ENCODE data around the gene PACRG.

PACRG gene

DNA sequence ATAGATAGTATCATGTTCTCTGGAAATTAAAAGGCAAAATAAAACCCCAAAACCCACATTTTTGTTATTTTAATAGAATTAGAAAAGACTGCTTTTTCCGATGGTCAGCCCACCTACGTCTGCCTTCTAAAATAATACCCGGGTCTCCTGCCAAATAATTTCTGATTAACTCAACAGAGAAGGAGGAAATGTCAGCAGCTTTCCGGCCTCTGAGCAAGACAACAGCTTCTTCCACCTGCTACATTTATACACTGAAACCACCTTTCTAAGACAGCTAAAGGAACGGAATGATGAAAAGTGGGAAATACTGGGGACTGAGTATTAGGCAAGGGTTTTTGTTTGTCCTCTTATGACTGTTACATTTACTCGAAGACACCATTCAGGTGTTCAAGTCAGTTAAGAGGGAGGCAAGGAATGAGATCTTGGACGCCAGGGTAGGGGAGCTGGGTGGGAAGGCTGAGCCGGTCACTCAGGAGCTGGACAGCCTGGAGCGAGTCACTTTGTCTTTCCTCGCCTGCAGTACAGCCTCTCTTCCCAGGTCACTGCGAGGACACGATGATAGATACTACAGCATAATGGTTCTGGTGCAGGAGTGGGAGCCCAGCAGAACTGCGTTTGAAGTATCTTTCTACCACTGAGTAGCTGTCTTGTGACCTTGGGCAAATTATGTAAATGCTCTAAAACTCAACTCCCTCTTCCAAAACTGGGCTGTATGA lies 590.5 kb downstream of the PACRG start:
- Histone ChIP-seq H3K4me3 (ENCODE audit: extremely low read depth, insufficient read depth, low read length, poor library complexity, severe bottlenecking) (no peak overlapping the region), H3K9me3 (ENCODE audit: control insufficient read depth, low read length) (no peaks in the 10 kb centered on the region), H3K27ac (ENCODE audit: low read depth, low read length, severe bottlenecking) (no peak overlapping the region), H3K4me1 (ENCODE audit: control insufficient read depth, insufficient read depth, low read length, poor library complexity, severe bottlenecking) (no peaks in the 10 kb centered on the region), H3K36me3 (ENCODE audit: control insufficient read depth, insufficient read depth, low read length) (no peaks in the 10 kb centered on the region)
- WGBS, 2 experiments (ENCODE audit: insufficient coverage in 2 of 2) = 83 to 89% methylated on average over 9 to 11 of the region's 13 CpGs

DNA sequence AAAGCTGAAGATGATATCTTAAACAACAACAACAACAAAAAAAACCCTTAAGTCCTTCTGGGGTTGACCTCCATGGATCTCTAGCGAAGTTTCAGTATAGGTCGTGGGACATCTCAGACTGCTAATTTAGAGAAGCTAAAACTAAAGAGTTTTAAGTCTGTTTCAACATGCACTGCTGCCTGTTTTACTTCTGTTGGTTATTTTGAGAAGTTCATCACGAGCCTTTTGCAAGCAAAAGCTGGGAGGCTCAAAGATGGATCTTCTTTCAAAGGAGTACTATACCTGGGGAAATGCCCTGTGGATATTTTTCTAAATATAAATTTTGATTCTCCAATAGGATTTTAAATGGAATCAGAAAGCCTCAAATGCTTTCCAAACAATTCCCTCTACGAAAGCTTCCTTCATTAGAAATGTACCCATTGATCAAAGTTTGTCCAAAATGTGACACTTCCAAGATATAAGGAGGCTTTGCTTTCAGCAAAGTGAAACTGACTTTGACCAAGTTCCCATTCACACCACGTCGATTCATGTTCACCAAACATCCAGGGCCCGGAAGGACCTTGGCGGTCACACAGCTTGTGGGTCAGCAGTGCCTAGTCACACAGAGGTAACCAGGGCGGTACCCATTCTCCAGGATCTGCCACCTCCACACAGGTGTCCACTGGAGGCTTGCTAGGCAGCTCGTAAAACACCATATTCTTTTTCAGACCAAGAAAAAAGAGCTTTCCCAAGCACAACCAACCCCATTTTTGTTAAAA lies 592.0 kb downstream of the PACRG start:
- no peak overlapping the region for H3K27ac ChIP-seq (ENCODE audit: low read depth, low read length, severe bottlenecking)
- 84 to 92% methylated on average over 7 to 10 of the region's 10 CpGs for WGBS, 2 experiments (ENCODE audit: insufficient coverage in 2 of 2)
- H3K4me1 ChIP-seq (ENCODE audit: control insufficient read depth, insufficient read depth, low read length, poor library complexity, severe bottlenecking) = peaks cover 3% of the 10 kb centered on the region
- H3K36me3 ChIP-seq (ENCODE audit: control insufficient read depth, insufficient read depth, low read length) = no peaks in the 10 kb centered on the region
- H3K9me3 ChIP-seq (ENCODE audit: control insufficient read depth, low read length) = no peaks in the 10 kb centered on the region
- H3K4me3 ChIP-seq (ENCODE audit: extremely low read depth, insufficient read depth, low read length, poor library complexity, severe bottlenecking) = no peak overlapping the region

DNA sequence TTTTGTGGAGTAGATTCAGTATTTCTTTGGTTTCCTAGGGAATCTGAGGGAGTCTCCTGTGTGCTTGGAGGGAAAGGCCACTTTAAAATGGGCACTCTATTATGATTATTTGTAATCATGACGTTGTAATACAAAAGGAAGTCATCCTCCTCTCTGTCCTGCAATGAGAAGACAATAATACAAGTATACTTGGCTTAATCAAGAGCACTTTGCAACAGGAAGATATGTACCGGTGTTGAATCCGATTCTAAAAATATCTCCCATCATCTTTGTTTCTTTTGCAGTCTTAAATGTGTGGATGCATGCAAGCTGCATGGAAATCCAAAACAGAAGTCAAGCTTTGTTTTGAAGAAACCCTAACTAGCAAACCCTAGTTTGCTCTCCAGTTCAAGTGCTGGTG lies 592.6 kb downstream of the PACRG start:
- Histone ChIP-seq H3K9me3 (ENCODE audit: control insufficient read depth, low read length) (no peaks in the 10 kb centered on the region), H3K4me1 (ENCODE audit: control insufficient read depth, insufficient read depth, low read length, poor library complexity, severe bottlenecking) (peaks cover 3% of the 10 kb centered on the region), H3K27ac (ENCODE audit: low read depth, low read length, severe bottlenecking) (no peak overlapping the region), H3K36me3 (ENCODE audit: control insufficient read depth, insufficient read depth, low read length) (no peaks in the 10 kb centered on the region), H3K4me3 (ENCODE audit: extremely low read depth, insufficient read depth, low read length, poor library complexity, severe bottlenecking) (no peak overlapping the region)
- 100% methylated on average over 1 of the region's 3 CpGs; no CpG with 5 or more reads in 1 of the 2 experiments for WGBS, 2 experiments (ENCODE audit: insufficient coverage in 2 of 2)

DNA sequence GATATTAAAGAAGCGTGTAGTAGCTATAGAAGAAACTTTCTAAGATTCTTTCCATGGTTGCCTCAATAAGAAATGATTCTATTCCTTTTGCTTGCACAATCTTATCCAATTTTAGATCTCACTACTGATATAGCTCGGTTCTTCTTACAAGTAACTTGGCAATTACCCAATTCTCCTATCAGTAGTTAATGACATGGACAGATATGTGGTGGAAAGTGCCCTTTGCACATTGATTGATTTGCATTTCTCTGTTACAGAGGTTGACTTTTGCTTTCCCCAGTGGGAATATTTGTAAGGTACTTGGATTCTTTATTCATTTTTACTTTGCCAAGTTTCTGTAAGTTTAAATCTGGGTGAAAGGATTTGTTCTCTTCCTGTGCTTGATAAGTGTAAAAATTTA lies 593.0 kb downstream of the PACRG start:
- Histone ChIP-seq H3K27ac (ENCODE audit: low read depth, low read length, severe bottlenecking) (no peak overlapping the region), H3K36me3 (ENCODE audit: control insufficient read depth, insufficient read depth, low read length) (no peaks in the 10 kb centered on the region), H3K9me3 (ENCODE audit: control insufficient read depth, low read length) (no peaks in the 10 kb centered on the region), H3K4me1 (ENCODE audit: control insufficient read depth, insufficient read depth, low read length, poor library complexity, severe bottlenecking) (peaks cover 3% of the 10 kb centered on the region), H3K4me3 (ENCODE audit: extremely low read depth, insufficient read depth, low read length, poor library complexity, severe bottlenecking) (no peak overlapping the region)
- WGBS, 2 experiments (ENCODE audit: insufficient coverage in 2 of 2) = no CpG with 5 or more reads among the region's 2 CpGs

DNA sequence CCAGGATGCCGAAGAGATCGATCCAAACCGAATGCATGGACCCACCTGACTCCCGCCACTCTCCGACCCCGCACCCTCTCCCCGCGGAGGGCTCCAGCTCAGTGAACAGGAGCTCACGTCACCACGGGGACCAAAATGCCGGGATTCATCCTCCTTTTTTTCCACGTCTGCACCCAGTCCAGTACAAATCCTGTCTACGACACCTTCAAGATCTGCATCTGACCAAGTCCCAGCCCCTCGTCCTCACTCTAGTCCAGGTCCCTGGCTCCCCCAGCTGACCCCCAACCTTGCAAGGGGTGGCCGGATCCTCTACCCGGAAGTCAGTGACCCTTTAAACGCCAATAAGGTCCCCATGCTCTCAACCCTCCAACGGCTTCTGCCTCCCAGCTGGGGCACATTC lies 593.9 kb downstream of the PACRG start:
- Histone ChIP-seq H3K9me3 (ENCODE audit: control insufficient read depth, low read length) (no peaks in the 10 kb centered on the region), H3K4me3 (ENCODE audit: extremely low read depth, insufficient read depth, low read length, poor library complexity, severe bottlenecking) (no peak overlapping the region), H3K27ac (ENCODE audit: low read depth, low read length, severe bottlenecking) (no peak overlapping the region), H3K4me1 (ENCODE audit: control insufficient read depth, insufficient read depth, low read length, poor library complexity, severe bottlenecking) (peaks cover 3% of the 10 kb centered on the region), H3K36me3 (ENCODE audit: control insufficient read depth, insufficient read depth, low read length) (no peaks in the 10 kb centered on the region)
- 90 to 93% methylated on average over 15 to 17 of the region's 18 CpGs for WGBS, 2 experiments (ENCODE audit: insufficient coverage in 2 of 2)

DNA sequence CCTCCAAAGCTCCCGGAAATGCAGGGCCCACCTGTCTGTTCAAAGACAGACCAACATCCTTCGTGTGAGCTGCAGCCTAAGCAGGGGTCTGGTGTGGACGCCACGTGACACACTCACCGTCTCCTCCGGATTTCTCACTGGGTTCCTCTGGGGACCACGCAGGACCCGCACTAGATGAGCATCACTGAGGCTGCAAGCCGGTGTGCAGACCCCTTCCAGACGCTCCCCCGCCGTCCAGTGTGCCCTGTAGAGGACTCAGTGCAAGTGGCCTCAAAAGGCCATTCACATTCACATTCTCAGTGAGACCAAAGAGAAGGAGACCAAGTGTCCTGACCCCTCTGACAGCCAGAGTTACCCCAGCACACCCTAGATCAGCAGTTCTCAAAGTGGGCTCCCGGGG lies 595.5 kb downstream of the PACRG start:
- H3K4me3 ChIP-seq (ENCODE audit: extremely low read depth, insufficient read depth, low read length, poor library complexity, severe bottlenecking) = no peak overlapping the region
- 94% methylated on average over 9 of the region's 13 CpGs for WGBS, 2 experiments (ENCODE audit: insufficient coverage in 2 of 2)
- no peaks in the 10 kb centered on the region for H3K9me3 ChIP-seq (ENCODE audit: control insufficient read depth, low read length)
- H3K27ac ChIP-seq (ENCODE audit: low read depth, low read length, severe bottlenecking) = no peak overlapping the region
- H3K36me3 ChIP-seq (ENCODE audit: control insufficient read depth, insufficient read depth, low read length) = no peaks in the 10 kb centered on the region
- peaks cover 3% of the 10 kb centered on the region for H3K4me1 ChIP-seq (ENCODE audit: control insufficient read depth, insufficient read depth, low read length, poor library complexity, severe bottlenecking)

DNA sequence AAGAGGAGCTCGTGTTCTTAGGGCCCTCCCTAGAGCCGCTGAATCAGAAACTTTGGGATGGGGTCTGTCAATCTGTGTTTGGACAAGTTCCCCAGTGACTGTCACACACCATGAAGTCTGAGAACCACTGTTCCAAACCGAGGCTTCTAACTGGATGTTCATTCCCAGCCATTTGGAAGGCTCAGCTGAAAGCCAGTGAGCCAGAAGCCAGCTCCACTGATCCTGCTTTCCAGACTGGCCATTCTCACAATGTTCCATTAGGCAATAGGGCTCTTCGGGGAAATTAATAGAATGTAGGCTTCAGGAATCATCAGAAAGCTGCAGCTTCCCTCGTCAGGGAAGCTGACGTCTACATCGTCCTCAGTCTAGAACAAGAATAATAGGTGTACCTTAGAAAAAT lies 595.9 kb downstream of the PACRG start:
- Histone ChIP-seq H3K4me3 (ENCODE audit: extremely low read depth, insufficient read depth, low read length, poor library complexity, severe bottlenecking) (no peak overlapping the region), H3K9me3 (ENCODE audit: control insufficient read depth, low read length) (no peaks in the 10 kb centered on the region), H3K4me1 (ENCODE audit: control insufficient read depth, insufficient read depth, low read length, poor library complexity, severe bottlenecking) (peaks cover 3% of the 10 kb centered on the region), H3K36me3 (ENCODE audit: control insufficient read depth, insufficient read depth, low read length) (no peaks in the 10 kb centered on the region), H3K27ac (ENCODE audit: low read depth, low read length, severe bottlenecking) (no peak overlapping the region)
- 77 to 93% methylated on average over 2 to 7 of the region's 7 CpGs for WGBS, 2 experiments (ENCODE audit: insufficient coverage in 2 of 2)

DNA sequence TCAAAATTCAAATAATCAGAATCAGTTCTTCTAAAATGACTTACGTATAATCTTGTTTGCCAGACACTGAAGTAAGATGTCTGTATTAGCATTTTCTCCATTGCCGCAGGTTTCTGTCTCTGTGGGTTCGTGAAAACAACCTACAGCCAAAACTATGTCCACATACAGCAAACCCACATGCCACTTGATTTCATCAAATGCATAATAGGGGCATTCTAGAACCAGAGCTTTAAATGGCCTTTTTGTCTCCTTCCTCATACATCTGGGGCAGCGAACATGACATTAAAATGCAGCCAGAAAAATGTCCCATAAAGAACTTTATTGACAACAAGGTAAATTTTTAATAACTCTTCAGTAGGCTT lies 596.5 kb downstream of the PACRG start:
- no peak overlapping the region for H3K4me3 ChIP-seq (ENCODE audit: extremely low read depth, insufficient read depth, low read length, poor library complexity, severe bottlenecking)
- no peaks in the 10 kb centered on the region for H3K9me3 ChIP-seq (ENCODE audit: control insufficient read depth, low read length)
- 93 to 96% methylated on average over 3 of the region's 4 CpGs for WGBS, 2 experiments (ENCODE audit: insufficient coverage in 2 of 2)
- no peaks in the 10 kb centered on the region for H3K36me3 ChIP-seq (ENCODE audit: control insufficient read depth, insufficient read depth, low read length)
- H3K27ac ChIP-seq (ENCODE audit: low read depth, low read length, severe bottlenecking) = no peak overlapping the region
- H3K4me1 ChIP-seq (ENCODE audit: control insufficient read depth, insufficient read depth, low read length, poor library complexity, severe bottlenecking) = peaks cover 3% of the 10 kb centered on the region

DNA sequence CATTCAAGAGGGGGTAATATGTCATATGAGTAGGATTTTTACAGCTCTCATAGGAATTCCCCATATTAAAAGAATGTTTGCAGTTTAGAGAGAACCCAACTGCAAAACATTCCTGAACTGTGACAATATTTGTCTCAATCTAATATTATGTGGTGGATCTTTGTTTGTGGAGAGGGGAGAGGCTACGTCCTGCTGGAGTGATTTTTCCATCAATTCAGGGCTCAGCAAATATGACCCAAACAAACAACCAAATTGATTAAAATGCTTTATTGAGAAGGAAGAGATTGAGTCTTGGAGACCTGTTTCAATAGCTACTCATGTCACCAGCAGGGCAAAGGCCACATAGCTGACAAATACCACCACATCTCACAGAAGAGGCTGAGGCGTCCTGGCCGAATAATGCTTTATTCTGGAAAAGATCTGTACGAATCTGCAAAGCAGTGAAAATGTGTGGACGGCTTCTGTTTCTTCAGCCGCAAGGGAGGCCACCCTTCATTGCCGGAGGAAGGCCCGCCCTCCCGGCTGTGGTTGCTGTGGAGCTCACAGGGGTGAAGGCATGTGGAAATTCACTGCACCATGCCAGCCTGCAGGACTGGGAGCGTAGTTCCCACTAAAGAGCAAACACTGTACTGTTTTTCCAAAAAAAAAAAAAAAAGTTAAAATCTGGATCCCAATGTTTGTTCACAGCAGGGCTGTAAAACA lies 597.1 kb downstream of the PACRG start:
- H3K4me3 ChIP-seq (ENCODE audit: extremely low read depth, insufficient read depth, low read length, poor library complexity, severe bottlenecking) = no peak overlapping the region
- 57 to 68% methylated on average over 8 of the region's 10 CpGs for WGBS, 2 experiments (ENCODE audit: insufficient coverage in 2 of 2)
- no peak overlapping the region for H3K27ac ChIP-seq (ENCODE audit: low read depth, low read length, severe bottlenecking)
- H3K4me1 ChIP-seq (ENCODE audit: control insufficient read depth, insufficient read depth, low read length, poor library complexity, severe bottlenecking) = peaks cover 5% of the 10 kb centered on the region
- H3K36me3 ChIP-seq (ENCODE audit: control insufficient read depth, insufficient read depth, low read length) = no peaks in the 10 kb centered on the region
- H3K9me3 ChIP-seq (ENCODE audit: control insufficient read depth, low read length) = no peaks in the 10 kb centered on the region

DNA sequence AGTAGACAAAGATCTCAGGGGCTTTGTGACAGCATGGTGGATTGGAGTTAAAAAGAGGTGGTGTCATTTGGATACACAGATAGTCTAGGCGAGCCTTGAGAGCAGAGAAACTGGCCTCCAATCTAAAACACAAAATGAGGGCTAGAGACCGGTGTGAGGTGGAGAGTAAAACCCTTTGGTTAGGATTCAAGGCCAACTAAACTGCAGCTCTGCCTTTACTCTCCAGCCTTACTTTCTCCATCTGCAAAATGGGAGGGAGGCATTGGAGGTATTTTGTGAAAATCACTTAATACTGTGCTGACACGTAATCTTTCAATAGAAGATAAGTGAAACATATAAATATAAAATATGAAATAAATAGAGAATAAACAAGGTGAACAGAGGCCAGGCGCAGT lies 597.6 kb downstream of the PACRG start:
- H3K4me3 ChIP-seq (ENCODE audit: extremely low read depth, insufficient read depth, low read length, poor library complexity, severe bottlenecking) = no peak overlapping the region
- no peaks in the 10 kb centered on the region for H3K36me3 ChIP-seq (ENCODE audit: control insufficient read depth, insufficient read depth, low read length)
- no peaks in the 10 kb centered on the region for H3K9me3 ChIP-seq (ENCODE audit: control insufficient read depth, low read length)
- peaks cover 8% of the 10 kb centered on the region for H3K4me1 ChIP-seq (ENCODE audit: control insufficient read depth, insufficient read depth, low read length, poor library complexity, severe bottlenecking)
- 88% methylated on average over 1 of the region's 4 CpGs; no CpG with 5 or more reads in 1 of the 2 experiments for WGBS, 2 experiments (ENCODE audit: insufficient coverage in 2 of 2)
- no peak overlapping the region for H3K27ac ChIP-seq (ENCODE audit: low read depth, low read length, severe bottlenecking)

Measured in mesodermal cell (in vitro differentiated cells).